Anterior cingulate cortex (tissue), 58 donors: Measurements from ENCODE around the gene BORCS6.

ENCODE experiments used
- DNase-seq, 58 donors: peaks; one replicate each; lab custom pipeline; 2025; lab: John Stamatoyannopoulos, UW

Gene BORCS6

DNA sequence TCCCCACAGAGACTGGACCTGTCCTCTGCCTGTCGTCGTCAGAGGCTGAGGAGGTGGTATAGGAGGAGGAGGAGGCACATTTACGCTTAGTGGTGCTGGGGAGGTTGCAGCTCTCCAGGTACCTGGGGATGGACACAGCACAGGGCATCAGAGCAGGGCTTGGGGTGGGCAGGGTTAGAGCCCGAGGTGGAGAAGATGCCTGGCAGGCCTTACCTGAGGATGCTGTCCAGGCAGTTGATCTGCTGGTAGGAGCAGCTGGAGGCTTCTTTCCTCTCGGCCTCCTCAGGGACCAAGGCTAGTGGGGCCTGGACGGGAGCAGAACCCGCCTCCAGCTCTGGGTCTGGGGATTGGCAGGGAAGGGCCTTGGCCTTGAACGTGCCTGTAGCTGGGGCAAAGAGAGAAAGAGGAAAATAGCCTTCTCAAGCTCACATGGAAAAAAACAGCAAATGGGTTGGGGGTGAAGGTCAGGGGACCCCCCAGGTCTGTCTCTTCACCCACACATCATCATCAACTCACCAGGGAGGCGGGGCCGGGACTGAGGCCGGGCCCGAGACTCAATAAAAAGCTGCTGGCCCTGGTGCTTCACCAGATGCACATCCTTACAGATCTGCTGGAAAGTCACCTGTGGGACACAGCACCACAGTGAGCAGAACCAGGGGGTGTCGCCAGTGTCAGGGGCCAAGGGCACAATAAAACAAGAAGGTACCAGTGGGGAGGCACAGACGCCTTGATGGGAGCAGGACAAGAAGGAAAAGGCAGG is 43.4 kb downstream of the BORCS6 start:
- DNase-seq = no peak

DNA sequence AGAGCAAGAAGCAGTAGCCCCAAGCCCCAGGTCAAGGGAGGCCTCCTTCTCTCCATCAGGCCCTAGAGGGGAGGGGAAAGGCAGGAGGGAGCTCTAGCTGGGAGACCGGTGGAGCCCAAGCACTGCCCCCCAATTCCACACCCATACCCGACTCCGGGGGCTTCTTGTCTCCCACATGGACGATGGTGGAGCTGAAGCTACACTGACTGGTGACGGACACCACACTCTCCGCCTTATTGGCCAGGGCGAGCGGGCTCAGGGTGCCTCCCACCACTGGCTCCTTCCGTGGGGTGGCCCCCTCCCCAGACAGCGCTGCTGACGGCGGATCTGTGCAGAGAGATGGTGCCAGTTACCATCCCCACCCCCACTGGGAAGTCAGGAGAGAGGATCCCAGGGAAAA is 44.2 kb downstream of the BORCS6 start:
- DNase-seq = no peak

DNA sequence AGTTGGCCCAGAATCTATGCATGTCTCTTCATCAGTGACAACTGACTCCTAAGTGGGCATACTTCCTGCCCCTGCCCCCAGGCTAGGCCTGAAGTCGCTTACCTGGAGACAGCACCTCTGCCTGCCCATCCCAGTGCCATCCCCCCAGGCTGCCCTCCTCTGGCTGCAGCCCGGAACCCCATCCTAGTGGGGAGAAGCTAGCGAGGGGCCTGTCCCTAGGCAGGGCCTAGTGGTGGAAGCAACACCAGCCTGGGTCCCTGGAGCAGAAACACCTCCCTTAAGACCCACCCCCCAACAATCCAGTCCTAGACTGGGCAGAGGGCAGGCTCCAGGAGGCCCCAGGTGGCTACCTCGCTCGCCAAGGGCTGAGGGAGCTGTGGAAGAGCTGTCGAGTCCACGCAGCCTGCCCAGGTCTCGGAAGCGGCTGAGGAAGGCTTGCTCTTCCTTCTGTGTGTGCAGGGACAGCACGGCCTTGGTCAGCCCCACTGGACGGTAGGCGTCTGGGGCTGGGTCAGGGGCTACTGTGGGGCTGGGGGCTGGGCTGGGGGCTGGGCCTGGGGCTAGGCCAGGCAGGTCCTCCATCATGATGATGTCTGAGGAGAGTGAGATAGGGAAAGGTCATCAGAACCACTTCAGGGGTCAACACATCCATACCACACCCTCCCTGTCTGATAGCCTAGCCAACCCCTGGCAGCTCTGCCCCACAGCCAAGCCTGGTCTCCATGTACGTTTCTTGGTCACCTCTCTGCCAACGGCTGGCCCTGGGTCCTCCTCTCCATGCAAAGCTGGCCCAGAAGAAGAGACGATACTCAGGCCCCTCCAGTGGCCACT is 45.4 kb downstream of the BORCS6 start:
- DNase-seq = no peak

DNA sequence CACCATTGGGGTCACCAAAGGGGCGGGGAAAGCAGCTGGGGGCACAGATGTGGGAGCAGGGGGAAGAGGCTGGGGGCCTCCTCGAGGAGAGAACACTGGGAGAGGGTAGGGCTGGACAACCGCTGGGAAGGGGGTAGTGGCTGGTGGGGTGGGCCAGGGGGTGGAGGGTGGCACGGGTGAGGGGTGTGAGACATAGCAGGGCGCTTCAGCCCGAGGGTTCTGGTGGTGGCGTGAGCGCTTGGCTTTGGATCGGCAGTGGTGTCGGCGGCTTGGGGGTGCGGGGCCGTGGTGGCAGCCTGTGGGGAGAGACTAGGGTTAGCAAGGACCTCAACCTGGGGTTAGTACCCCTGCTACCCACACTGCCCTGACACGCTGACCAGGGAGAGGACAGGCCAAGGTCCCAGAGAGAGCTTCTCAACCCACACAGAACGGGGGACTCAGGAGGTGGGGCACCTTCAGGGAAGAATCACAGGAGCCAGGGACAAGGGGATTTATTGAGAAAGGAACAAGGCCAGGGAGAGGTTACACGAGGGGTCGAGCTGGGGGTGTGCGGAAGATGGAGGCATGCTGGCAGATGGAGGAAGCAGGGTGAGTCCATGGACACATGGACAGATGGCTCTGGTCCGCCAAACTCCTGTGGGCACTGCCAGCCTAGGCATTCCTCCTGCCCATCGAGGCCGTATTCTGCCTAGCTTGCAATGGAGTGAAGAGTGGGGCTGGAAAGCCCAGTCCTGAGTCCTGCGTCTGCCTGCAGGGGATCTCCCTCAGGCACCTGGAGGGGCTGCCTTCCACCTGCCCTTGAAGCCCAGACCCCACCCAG is 46.2 kb downstream of the BORCS6 start:
- no peak for DNase-seq

DNA sequence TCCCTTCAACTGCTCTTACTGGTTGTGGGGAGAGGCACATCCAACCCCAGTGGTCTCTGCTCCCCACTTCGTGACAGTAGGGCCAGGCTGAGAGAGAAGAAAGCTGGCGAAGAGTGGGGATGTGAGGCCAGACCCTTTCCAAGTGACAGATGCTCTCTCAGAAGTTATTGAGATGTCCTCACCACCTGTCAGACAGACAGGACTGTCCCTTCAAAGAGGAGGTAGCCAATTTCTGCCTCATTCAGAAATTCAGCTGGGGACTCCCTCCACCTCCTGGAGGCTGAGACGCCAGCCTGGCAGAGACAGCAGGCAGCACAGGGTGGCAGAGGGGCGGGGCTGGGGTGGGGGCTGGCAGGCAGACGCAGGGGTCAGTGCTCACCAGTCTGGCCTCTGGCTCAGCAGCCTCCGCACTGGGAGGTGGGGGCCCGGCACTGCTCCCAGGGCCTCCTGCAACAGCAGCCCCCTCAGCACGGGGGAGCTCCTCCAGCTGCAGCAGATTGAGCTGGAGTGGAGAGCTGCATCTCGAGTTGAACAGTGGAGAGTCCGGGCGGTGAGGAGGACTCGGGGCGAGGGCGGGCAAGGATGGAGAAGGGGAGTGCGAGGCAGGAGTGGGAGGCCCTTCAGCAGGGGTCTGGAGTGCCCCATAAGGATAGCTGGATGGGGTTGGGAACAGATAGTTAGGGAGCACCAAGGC is 46.9 kb downstream of the BORCS6 start:
- no peak for DNase-seq

DNA sequence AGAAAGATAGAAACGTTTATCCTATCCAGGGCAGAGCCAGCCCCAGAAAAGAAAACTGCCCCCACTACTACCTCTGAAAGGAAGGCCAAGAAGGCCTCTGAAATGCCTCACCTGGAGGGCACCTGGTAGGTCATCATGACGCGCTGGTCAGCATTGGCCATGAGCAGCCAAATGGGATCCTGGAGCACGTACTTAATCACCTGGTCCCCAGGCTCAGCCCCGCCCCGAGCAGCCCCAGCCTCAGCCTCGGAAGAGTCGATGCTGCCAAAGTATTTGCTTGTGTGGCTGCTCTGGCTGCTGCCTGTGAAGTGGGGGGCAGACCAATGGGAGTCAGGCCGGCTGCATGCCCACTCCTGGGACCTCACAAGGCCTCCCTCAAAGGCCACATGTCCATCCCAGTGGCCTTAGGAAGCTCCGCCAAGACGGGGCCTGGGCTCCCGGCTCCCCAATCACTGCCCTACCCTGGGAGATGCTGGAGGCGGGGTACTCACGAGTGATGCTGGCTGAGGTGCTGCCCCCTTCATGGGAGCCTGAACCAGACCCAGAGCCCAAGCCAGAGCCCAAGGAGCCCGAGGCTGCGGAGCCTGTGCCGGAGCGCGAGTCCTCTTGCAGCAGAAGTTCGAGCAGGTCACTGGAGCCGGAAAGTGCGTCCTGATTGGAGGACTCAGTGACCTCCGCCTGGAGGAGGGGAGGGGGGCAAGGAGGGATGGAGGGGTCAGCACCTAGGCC is 47.7 kb downstream of the BORCS6 start:
- DNase-seq = no peak

DNA sequence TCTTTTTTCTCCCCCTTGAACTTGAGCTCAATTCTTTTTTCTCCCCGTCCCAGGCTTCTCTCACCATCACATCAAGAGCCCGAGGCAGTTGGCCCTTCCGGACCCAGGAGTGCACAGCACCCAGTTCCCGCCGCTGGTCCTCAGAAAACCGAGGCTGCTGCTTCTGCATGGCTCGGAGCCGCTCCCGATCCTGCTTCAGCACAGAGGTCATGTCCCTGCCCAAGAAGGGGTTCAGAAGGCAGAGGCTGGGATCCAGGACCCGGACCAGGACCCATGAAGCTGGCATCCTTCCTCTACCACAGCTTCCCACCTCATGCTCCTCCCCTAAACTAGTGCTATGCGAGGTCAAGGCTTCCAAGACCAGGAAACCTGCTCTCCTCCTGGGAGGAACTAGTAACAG is 48.2 kb downstream of the BORCS6 start:
- no peak for DNase-seq

DNA sequence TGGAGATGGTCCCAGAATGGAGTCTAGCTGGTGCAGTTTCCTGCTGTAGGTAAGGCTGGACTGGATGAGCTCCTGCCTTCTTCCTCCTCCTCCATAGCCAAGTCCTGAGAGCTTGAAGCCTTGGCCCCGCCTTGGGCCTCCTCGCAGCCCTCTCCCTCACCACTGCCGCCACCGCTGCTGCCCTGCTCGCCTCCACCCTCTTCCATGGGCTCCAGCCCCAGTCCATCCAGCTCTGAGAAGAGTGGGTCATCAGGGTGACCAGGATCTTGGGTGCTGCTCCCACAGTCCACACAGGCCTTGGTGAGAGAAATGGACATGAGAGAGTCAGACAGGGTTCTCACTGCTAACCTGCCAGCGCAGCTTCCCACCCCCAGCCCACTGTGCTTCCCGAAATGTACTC is 48.9 kb downstream of the BORCS6 start:
- no peak for DNase-seq

DNA sequence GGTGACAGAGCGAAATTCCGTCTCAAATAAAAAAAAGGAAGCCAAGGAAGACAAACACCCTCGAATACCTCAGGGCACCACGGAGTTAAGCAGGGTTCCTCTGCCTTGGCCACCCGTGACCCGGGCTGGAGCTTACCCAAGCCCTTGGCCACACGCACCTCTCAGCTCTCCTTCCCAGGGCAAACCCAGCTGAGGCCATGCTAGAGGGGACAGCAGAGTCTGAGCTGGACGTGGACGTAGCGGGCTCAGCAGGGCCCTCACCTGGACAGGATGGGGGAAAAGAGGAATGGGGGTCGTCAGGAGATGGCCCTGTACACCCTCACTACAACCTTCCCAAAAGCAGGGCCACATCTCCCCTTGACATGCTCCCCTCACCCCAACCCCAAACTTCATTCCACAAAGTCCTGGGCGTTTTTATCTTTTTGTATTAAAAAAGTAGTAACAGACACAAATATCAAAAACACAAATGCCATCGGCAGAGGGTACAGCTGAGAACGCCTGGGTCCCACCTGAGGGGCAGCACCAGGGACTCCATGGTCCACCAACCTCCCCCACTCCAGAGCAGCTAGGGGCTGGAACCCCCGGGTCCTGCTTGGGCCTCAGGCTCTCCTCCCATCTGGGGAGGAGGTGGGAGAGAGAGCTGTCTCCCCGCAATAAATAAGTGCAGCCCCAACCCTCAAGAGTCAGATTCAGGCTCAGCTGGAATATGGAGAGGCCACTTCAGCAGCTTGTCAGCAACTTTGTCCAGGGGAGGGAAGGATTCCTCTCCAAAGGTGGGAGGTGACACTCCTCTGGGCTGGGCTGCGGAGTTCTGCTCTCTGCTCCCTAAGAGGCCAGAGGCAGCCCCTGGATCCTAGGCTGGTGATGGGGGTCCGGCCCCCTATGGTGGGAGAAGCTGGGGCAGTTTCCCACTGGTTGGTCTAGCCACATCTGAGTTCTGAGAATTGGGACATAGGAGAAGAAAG is 49.6 kb downstream of the BORCS6 start:
- DNase-seq = no peak

DNA sequence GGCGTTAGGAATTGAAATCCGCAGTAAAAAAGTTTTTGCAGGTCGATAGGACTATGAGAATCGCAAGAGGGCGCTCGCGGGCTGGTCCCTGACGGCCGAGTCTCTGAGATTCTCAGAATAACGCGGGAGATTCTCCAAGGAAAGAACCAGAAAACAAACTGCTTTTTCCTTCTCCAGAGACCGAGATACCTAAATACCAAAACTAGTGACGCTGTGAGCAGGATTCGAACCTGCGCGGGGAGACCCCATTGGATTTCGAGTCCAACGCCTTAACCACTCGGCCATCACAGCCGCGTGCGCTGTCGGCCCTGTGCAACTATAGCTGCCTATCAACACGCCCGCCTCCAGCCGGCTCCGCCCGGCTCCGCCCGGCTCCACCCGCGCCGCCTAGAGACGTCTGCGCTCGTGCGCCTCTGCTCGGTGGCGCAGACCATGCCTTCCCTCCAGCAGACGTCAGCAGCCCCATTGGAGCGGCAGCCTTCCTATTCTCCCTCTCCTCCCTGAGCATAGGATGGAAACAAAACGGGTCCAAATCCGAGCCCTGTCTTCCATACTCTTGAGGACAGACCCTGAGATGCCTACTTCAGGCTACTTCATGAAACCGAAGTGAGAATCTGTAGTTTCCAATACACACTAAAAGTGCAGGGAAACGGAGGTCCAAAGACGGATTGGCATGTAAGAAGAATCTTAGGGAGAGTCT is 51.2 kb downstream of the BORCS6 start:
- DNase-seq = peak; percentile 45 to 99 (median 91)

DNA sequence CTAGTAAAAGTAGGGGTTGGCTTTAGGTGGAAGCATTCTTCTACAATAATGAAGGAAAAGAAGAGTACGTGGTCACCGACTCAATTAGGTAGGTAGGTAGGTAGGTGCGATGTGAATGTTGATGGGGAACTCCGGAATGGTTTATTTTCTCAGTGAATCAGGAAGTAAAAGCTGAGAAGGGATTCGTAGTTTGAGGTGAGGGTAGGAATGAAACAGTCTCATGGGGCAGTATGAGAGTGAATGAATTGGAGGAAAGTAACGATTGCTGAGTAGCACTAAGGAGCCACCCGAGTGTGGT is 51.7 kb downstream of the BORCS6 start:
- no peak for DNase-seq
